ENCODE results near the gene CCDC171. TPM values are rescaled to one million over a fixed set of nuclear protein-coding genes. Genes with fewer than 3 reads are reported as not detected.

CCDC171 gene
- total RNA-seq, 2 experiments from 2014 or later = 0.49 to 1.1 TPM

DNA sequence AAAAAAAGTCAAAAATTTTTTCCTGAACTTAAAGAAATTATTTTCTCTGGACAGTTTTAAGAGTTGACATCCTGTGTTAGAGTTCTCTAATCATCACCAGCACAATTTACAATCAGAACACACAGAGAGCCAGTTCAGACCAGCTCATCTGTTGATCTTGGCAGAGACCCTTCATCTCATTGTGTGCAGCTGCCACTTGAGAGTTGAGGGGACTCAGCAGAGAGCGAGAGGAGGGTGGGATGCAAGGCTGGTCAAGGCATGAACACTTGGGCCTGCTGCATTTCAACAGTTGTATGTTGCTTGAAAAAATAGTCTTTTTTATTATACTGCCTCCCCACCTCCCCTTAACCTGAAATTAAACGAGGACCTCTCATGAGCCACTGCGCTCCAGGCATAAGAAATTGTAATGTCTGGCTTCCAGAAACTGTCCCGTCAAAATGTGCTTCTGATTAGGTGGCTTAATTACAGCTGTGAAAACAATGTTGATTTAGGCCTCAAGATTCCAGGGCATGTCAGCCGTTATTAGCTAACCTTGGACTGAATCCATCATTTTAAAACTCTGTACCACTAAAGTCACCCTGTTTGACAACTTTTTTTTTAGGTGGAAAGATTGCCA, 383.6 kb downstream of the CCDC171 start:
- H3K27me3 Mint-ChIP-seq = no peaks in the 10 kb centered on the region
- no peak overlapping the region for H3K4me3 ChIP-seq (ENCODE audit: low read length)
- peaks cover 7% of the 10 kb centered on the region for H3K9me3 Mint-ChIP-seq
- H3K9me3 ChIP-seq (ENCODE audit: control insufficient read depth in 1 of 2, insufficient read depth in 1 of 2, low read length in 2 of 2) = peaks cover 0 to 3% of the 10 kb centered on the region in 2 experiments
- H3K4me1 Mint-ChIP-seq (ENCODE audit: low read depth) = no peaks in the 10 kb centered on the region
- H3K36me3 ChIP-seq (ENCODE audit: insufficient read depth, low read length) = no peaks in the 10 kb centered on the region
- H3K36me3 Mint-ChIP-seq (ENCODE audit: low read depth) = no peaks in the 10 kb centered on the region
- ChIA-PET CTCF (no interaction called here), POLR2A (no interaction called here)
- H3K27ac ChIP-seq (ENCODE audit: low read depth in 1 of 2, low read length in 2 of 2) = no peak overlapping the region
- TF ChIP-seq, protein P1, sequence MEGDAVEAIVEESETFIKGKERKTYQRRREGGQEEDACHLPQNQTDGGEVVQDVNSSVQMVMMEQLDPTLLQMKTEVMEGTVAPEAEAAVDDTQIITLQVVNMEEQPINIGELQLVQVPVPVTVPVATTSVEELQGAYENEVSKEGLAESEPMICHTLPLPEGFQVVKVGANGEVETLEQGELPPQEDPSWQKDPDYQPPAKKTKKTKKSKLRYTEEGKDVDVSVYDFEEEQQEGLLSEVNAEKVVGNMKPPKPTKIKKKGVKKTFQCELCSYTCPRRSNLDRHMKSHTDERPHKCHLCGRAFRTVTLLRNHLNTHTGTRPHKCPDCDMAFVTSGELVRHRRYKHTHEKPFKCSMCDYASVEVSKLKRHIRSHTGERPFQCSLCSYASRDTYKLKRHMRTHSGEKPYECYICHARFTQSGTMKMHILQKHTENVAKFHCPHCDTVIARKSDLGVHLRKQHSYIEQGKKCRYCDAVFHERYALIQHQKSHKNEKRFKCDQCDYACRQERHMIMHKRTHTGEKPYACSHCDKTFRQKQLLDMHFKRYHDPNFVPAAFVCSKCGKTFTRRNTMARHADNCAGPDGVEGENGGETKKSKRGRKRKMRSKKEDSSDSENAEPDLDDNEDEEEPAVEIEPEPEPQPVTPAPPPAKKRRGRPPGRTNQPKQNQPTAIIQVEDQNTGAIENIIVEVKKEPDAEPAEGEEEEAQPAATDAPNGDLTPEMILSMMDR (IDR thresholded peaks at IDR 0.05) = no peak
- DNase-seq (no peak), ATAC-seq (ENCODE audit: poor library complexity) (no peak)
- no peak overlapping the region for H3K4me3 Mint-ChIP-seq
- H3K27ac Mint-ChIP-seq = no peak overlapping the region
- no peaks in the 10 kb centered on the region for H3K27me3 ChIP-seq (ENCODE audit: control insufficient read depth in 1 of 2, insufficient read depth in 2 of 2, low read length in 2 of 2)
- no peaks in the 10 kb centered on the region for H3K4me1 ChIP-seq (ENCODE audit: insufficient read depth, low read length)
- intact Hi-C loops (cut with DNase I, micrococcal nuclease) = no loop called here

DNA sequence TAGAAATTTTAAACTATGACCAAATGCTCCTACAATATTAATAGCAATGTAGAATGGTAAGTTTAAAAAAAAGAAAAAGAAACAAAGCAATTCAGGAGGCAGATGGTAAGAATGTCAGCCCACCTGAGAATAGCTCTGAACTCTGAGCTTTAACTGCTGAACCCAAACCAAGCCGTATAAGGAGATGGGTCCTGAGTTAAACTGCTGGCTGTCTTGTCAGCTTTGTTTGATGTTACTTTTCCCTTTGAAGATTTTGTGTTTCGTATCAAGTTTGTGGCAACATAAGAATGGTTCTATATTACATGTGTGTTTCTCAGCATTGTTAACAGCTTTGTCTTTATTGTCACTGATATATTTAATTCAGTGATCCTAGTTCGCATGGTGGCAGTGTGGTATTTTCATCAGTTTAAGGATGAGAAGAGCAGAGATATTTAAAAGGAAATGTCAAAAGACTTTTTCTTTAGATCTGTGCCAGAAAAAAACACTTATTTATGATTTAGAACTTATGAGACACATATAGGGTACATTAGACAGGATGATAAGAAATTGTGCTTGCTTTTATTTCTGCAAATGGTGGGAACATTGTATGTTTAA, 390.1 kb downstream of the CCDC171 start:
- H3K27ac Mint-ChIP-seq = no peak overlapping the region
- TF ChIP-seq, protein P1 (IDR thresholded peaks at IDR 0.05) = no peak

DNA sequence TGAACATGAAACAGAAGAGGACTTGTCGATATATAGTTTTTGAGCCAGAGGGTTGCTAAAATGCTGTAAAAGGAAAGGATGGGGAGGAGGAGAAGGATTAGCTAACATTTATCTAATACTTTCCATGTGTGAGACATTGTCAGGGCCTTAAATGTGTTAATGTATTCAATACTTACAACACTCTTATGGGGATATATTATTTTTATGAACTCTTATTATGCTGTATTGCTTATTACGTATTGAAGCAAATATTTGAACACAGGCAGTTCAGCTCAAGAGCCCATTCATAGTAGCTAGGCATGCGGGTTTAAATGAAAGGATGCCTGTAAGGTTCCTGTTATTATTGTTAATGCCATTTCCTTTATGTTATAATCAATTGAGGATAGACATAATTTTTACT, 391.5 kb downstream of the CCDC171 start:
- Mint-ChIP-seq H3K36me3 (ENCODE audit: low read depth) (no peaks in the 10 kb centered on the region), H3K4me1 (ENCODE audit: low read depth) (no peaks in the 10 kb centered on the region), H3K27ac (no peak overlapping the region), H3K27me3 (no peaks in the 10 kb centered on the region), H3K4me3 (no peak overlapping the region), H3K9me3 (peaks cover 4% of the 10 kb centered on the region)
- Histone ChIP-seq H3K27me3 (ENCODE audit: control insufficient read depth in 1 of 2, insufficient read depth in 2 of 2, low read length in 2 of 2) (no peaks in the 10 kb centered on the region), H3K9me3 (ENCODE audit: control insufficient read depth in 1 of 2, insufficient read depth in 1 of 2, low read length in 2 of 2) (no peaks in the 10 kb centered on the region), H3K4me3 (ENCODE audit: low read length) (no peak overlapping the region), H3K4me1 (ENCODE audit: insufficient read depth, low read length) (no peaks in the 10 kb centered on the region), H3K27ac (ENCODE audit: low read depth in 1 of 2, low read length in 2 of 2) (no peak overlapping the region), H3K36me3 (ENCODE audit: insufficient read depth, low read length) (no peaks in the 10 kb centered on the region)
- POLR2A ChIA-PET = no interaction called here
- CTCF ChIA-PET = no interaction called here
- ATAC-seq (ENCODE audit: poor library complexity) (no peak), DNase-seq (no peak)
- intact Hi-C loops (cut with DNase I, micrococcal nuclease) = no loop called here
- TF ChIP-seq, protein P1 (IDR thresholded peaks at IDR 0.05) = no peak

More for the DNA sequence above, 390.1 kb downstream of the CCDC171 start:
- no peaks in the 10 kb centered on the region for H3K9me3 ChIP-seq (ENCODE audit: control insufficient read depth in 1 of 2, insufficient read depth in 1 of 2, low read length in 2 of 2)
- Mint-ChIP-seq H3K36me3 (ENCODE audit: low read depth) (no peaks in the 10 kb centered on the region), H3K4me1 (ENCODE audit: low read depth) (no peaks in the 10 kb centered on the region), H3K27me3 (no peaks in the 10 kb centered on the region), H3K4me3 (no peak overlapping the region), H3K9me3 (peaks cover 4% of the 10 kb centered on the region)
- H3K27ac ChIP-seq (ENCODE audit: low read depth in 1 of 2, low read length in 2 of 2) = no peak overlapping the region
- ChIA-PET CTCF (no interaction called here), POLR2A (no interaction called here)
- DNase-seq (no peak), ATAC-seq (ENCODE audit: poor library complexity) (no peak)
- no peak overlapping the region for H3K4me3 ChIP-seq (ENCODE audit: low read length)
- intact Hi-C loops (cut with DNase I, micrococcal nuclease) = no loop called here
- H3K36me3 ChIP-seq (ENCODE audit: insufficient read depth, low read length) = no peaks in the 10 kb centered on the region
- H3K4me1 ChIP-seq (ENCODE audit: insufficient read depth, low read length) = no peaks in the 10 kb centered on the region
- no peaks in the 10 kb centered on the region for H3K27me3 ChIP-seq (ENCODE audit: control insufficient read depth in 1 of 2, insufficient read depth in 2 of 2, low read length in 2 of 2)
